ENCODE measurements around the gene SNCB. TPM values are rescaled to one million over a fixed set of nuclear protein-coding genes. Genes with fewer than 3 reads are reported as not detected.

Gene SNCB
- total and polyA plus RNA-seq, 4 donors, result 0.02 TPM; not detected in 3

GRCh38 chr5:176651472-176651980 lies 21.2 kb upstream of the SNCB start:
- H3K4me3 ChIP-seq, result no peak overlapping the region
- TF ChIP-seq, protein P1, sequence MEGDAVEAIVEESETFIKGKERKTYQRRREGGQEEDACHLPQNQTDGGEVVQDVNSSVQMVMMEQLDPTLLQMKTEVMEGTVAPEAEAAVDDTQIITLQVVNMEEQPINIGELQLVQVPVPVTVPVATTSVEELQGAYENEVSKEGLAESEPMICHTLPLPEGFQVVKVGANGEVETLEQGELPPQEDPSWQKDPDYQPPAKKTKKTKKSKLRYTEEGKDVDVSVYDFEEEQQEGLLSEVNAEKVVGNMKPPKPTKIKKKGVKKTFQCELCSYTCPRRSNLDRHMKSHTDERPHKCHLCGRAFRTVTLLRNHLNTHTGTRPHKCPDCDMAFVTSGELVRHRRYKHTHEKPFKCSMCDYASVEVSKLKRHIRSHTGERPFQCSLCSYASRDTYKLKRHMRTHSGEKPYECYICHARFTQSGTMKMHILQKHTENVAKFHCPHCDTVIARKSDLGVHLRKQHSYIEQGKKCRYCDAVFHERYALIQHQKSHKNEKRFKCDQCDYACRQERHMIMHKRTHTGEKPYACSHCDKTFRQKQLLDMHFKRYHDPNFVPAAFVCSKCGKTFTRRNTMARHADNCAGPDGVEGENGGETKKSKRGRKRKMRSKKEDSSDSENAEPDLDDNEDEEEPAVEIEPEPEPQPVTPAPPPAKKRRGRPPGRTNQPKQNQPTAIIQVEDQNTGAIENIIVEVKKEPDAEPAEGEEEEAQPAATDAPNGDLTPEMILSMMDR (IDR thresholded peaks at IDR 0.05; ENCODE audit: control extremely low read depth, extremely low read depth), result no peak
- H3K9me3 ChIP-seq (ENCODE audit: control insufficient read depth in 4 of 4, insufficient read depth in 3 of 4, low read length in 3 of 4), result no peaks in the 10 kb centered on the region
- 94% methylated on average over 17 of the region's 17 CpGs for WGBS, 2 donors
- H3K9ac ChIP-seq (ENCODE audit: insufficient read depth in 1 of 2, low read length in 2 of 2), result no peak overlapping the region
- no peak for ATAC-seq (ENCODE audit: insufficient read depth, low FRiP score)
- H3K27me3 ChIP-seq (ENCODE audit: control insufficient read depth in 3 of 3, insufficient read depth in 3 of 3, low read length in 2 of 3), result no peaks in the 10 kb centered on the region
- H3K27ac ChIP-seq (ENCODE audit: low read depth in 1 of 2, low read length in 1 of 2), result no peak overlapping the region
- H3K4me1 ChIP-seq (ENCODE audit: control insufficient read depth in 5 of 5, insufficient read depth in 5 of 5, low read length in 5 of 5), result peaks cover 0 to 13% (median 3%) of the 10 kb centered on the region in 5 donors
- peaks cover 0 to 22% (median 15%) of the 10 kb centered on the region in 4 donors for H3K36me3 ChIP-seq (ENCODE audit: control insufficient read depth in 4 of 4, insufficient read depth in 4 of 4, low read length in 4 of 4)
- DNase-seq, result no peak

DNA sequence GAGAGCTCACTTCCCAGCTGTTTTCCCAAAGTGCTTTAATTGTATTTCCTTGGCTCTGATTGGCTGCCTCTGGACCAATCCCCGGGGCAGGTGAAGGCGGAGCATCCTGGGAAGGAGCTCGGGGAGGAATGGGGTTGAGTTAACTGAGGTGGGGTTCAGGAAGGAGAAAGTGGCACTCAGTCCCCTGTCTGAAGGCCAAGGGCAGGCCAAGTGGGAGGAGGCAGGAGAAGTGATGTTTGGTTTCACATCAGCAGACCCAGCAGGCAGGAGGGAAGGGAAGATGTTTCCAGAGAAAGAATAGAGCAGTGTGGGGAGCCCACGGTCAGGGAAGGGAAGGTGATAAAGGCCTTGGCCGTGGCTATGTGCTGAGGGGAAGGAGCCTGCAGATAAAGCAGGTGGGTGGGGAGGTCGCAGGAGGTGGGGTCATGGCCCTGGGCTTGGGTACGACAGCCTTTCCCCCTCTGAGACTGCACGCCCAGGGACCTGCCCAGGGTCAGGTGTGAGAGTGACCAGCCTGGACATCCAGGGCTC lies 20.1 kb upstream of the SNCB start:
- H3K9me3 ChIP-seq (ENCODE audit: control insufficient read depth in 4 of 4, insufficient read depth in 3 of 4, low read length in 3 of 4), result no peaks in the 10 kb centered on the region
- peaks cover 0 to 14% (median 4%) of the 10 kb centered on the region in 5 donors for H3K4me1 ChIP-seq (ENCODE audit: control insufficient read depth in 5 of 5, insufficient read depth in 5 of 5, low read length in 5 of 5)
- 82 to 88% methylated on average over 8 of the region's 8 CpGs for WGBS, 2 donors

GRCh38 chr5:176648474-176649194 lies 18.3 kb upstream of the SNCB start:
- no peak overlapping the region for H3K4me3 ChIP-seq
- ATAC-seq (ENCODE audit: insufficient read depth, low FRiP score) (no peak), DNase-seq (no peak)
- H3K27me3 ChIP-seq (ENCODE audit: control insufficient read depth in 3 of 3, insufficient read depth in 3 of 3, low read length in 2 of 3), result no peaks in the 10 kb centered on the region
- H3K27ac ChIP-seq (ENCODE audit: low read depth in 1 of 2, low read length in 1 of 2), result no peak overlapping the region
- no peaks in the 10 kb centered on the region for H3K9me3 ChIP-seq (ENCODE audit: control insufficient read depth in 4 of 4, insufficient read depth in 3 of 4, low read length in 3 of 4)
- H3K4me1 ChIP-seq (ENCODE audit: control insufficient read depth in 5 of 5, insufficient read depth in 5 of 5, low read length in 5 of 5), result peaks cover 0 to 14% (median 4%) of the 10 kb centered on the region in 5 donors
- TF ChIP-seq, protein P1 (IDR thresholded peaks at IDR 0.05; ENCODE audit: control extremely low read depth, extremely low read depth), result no peak
- H3K36me3 ChIP-seq (ENCODE audit: control insufficient read depth in 4 of 4, insufficient read depth in 4 of 4, low read length in 4 of 4), result peaks cover 0 to 14% (median 4%) of the 10 kb centered on the region in 4 donors
- WGBS, 2 donors, result 72 to 74% methylated on average over 15 of the region's 15 CpGs
- H3K9ac ChIP-seq (ENCODE audit: insufficient read depth in 1 of 2, low read length in 2 of 2), result no peak overlapping the region

More for the DNA sequence above, 20.1 kb upstream of the SNCB start:
- DNase-seq (no peak), ATAC-seq (ENCODE audit: insufficient read depth, low FRiP score) (no peak)
- Histone ChIP-seq H3K36me3 (ENCODE audit: control insufficient read depth in 4 of 4, insufficient read depth in 4 of 4, low read length in 4 of 4) (peaks cover 0 to 18% (median 14%) of the 10 kb centered on the region in 4 donors), H3K27ac (ENCODE audit: low read depth in 1 of 2, low read length in 1 of 2) (no peak overlapping the region), H3K9ac (ENCODE audit: insufficient read depth in 1 of 2, low read length in 2 of 2) (no peak overlapping the region), H3K27me3 (ENCODE audit: control insufficient read depth in 3 of 3, insufficient read depth in 3 of 3, low read length in 2 of 3) (no peaks in the 10 kb centered on the region), H3K4me3 (no peak overlapping the region)
- TF ChIP-seq, protein P1 (IDR thresholded peaks at IDR 0.05; ENCODE audit: control extremely low read depth, extremely low read depth), result no peak
